Measurements from ENCODE around the gene KCNMA1.
A peak's percentile ranks its signal among the peaks of the same experiment; 100 is the strongest.

DNA sequence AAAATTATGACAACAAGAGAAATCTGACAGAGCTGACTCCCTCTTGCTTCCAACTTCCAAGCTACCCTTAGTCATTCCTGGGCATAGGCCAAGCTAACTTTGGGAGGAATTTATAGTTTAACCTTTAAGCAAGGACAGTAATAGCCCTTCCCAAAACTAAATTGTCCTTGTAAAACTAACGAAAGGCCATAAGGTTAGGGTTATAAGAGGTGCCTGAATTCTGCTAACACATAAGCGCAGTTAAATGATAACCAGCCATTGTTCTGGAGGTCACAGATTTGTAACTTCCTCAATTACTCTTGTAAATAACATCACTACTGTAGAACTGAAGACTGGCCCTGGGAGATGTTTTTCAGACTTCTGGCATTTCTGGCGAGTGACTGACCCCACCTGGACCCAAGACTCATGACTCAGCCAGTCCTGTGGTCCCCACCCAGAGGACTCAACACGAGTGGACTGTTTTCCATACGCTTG is 481.2 kb downstream of the KCNMA1 start:
- TF ChIP-seq POLR2A (IDR thresholded peaks at IDR 0.05) (no peak), POLR2AphosphoS5 (IDR thresholded peaks at IDR 0.05) (peak in 1 of 3 donors; percentile 21)
- TF ChIP-seq, protein P1, sequence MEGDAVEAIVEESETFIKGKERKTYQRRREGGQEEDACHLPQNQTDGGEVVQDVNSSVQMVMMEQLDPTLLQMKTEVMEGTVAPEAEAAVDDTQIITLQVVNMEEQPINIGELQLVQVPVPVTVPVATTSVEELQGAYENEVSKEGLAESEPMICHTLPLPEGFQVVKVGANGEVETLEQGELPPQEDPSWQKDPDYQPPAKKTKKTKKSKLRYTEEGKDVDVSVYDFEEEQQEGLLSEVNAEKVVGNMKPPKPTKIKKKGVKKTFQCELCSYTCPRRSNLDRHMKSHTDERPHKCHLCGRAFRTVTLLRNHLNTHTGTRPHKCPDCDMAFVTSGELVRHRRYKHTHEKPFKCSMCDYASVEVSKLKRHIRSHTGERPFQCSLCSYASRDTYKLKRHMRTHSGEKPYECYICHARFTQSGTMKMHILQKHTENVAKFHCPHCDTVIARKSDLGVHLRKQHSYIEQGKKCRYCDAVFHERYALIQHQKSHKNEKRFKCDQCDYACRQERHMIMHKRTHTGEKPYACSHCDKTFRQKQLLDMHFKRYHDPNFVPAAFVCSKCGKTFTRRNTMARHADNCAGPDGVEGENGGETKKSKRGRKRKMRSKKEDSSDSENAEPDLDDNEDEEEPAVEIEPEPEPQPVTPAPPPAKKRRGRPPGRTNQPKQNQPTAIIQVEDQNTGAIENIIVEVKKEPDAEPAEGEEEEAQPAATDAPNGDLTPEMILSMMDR (IDR thresholded peaks at IDR 0.05 in 8 of 11, conservative IDR thresholded peaks at IDR 0.05 in 3 of 11), result no peak
